ENCODE measurements around the gene AKT1S1.

- no peak for TF ChIP-seq POLR2AphosphoS5 (IDR thresholded peaks at IDR 0.05)
- no peak for TF ChIP-seq CTCF (IDR thresholded peaks at IDR 0.05)
These were observed 6.8 kb downstream of the AKT1S1 start for GRCh38 chr19:49870309-49870901.

All from esophagus muscularis mucosa (tissue), 3 donors.